Liver (tissue), 9 donors: Measurements from ENCODE around the gene MEOX2. TPM values are rescaled to one million over a fixed set of nuclear protein-coding genes. Genes with fewer than 3 reads are reported as not detected.

Experiments
- DNase-seq: peaks from one replicate; pipeline ENCODE4 v3.0.0-alpha.2; 2017; ENCODE audit warnings: low spot score
- H3K27ac ChIP-seq, 2 donors: one replicate each; pipeline ENCODE4 v1.7.0; 2013; ENCODE audit warnings: inconsistent platforms in 2 of 2, low read length in 2 of 2, control low read depth in 1 of 2, low read depth in 1 of 2, mild to moderate bottlenecking in 1 of 2
- H3K27me3 ChIP-seq, 4 donors: one replicate each; pipeline versions ENCODE4 v1.6.1 to v1.7.0; 2013; ENCODE audit warnings: low read length in 3 of 4, inconsistent platforms in 1 of 4, mild to moderate bottlenecking in 1 of 4, moderate library complexity in 1 of 4; ENCODE audit not compliant: control insufficient read depth in 4 of 4, insufficient read depth in 4 of 4
- H3K36me3 ChIP-seq, 4 donors: one replicate each; pipeline versions ENCODE4 v1.6.1 to v1.7.0; 2013; ENCODE audit warnings: low read length in 3 of 4, mild to moderate bottlenecking in 3 of 4, low read depth in 1 of 4, moderate library complexity in 1 of 4; ENCODE audit not compliant: control insufficient read depth in 4 of 4, insufficient read depth in 3 of 4
- H3K4me1 ChIP-seq, 4 donors: one replicate each; pipeline versions ENCODE4 v1.6.1 to v1.7.0; 2013; ENCODE audit warnings: low read length in 3 of 4, mild to moderate bottlenecking in 3 of 4, moderate library complexity in 1 of 4; ENCODE audit not compliant: control insufficient read depth in 4 of 4, insufficient read depth in 4 of 4
- H3K4me3 ChIP-seq, 3 donors: one replicate each; pipeline versions ENCODE4 v1.6.1 to v1.7.0; 2013; ENCODE audit warnings: low read length in 3 of 3, control low read depth in 1 of 3, low read depth in 1 of 3, mild to moderate bottlenecking in 1 of 3
- H3K9ac ChIP-seq, 2 donors: one replicate each; pipeline ENCODE4 v1.7.0; 2013; ENCODE audit warnings: low read length in 2 of 2, mild to moderate bottlenecking in 2 of 2, moderate library complexity in 2 of 2, control low read depth in 1 of 2, low read depth in 1 of 2
- H3K9me3 ChIP-seq, 4 donors: one replicate each; pipeline versions ENCODE4 v1.6.1 to v1.7.0; 2013; ENCODE audit warnings: low read length in 3 of 4; ENCODE audit not compliant: control insufficient read depth in 4 of 4
- EGR1 ChIP-seq, 2 donors: IDR thresholded peaks; 2 replicates each; pipeline ENCODE4 v1.6.1; 2016 to 2018; ENCODE audit warnings: antibody characterized with exemption in 2 of 2, low read depth in 2 of 2
- FOXA1 ChIP-seq: IDR thresholded peaks from 2 replicates; pipeline ENCODE4 v1.6.1; 2016; ENCODE audit warnings: antibody characterized with exemption
- FOXA2 ChIP-seq: IDR thresholded peaks from 2 replicates; pipeline ENCODE4 v1.6.1; 2016; ENCODE audit warnings: antibody characterized with exemption
- GABPA ChIP-seq, 2 donors: IDR thresholded peaks in 1 of 2; conservative IDR thresholded peaks in 1 of 2; 2 replicates each; pipeline ENCODE4 v1.6.1; 2016; ENCODE audit warnings: antibody characterized with exemption in 2 of 2, mild to moderate bottlenecking in 1 of 2, moderate library complexity in 1 of 2
- HNF4A ChIP-seq, 2 donors: conservative IDR thresholded peaks; 2 replicates each; pipeline ENCODE4 v1.6.1; 2016; ENCODE audit warnings: antibody characterized with exemption in 2 of 2, mild to moderate bottlenecking in 2 of 2
- HNF4G ChIP-seq: IDR thresholded peaks from 2 replicates; pipeline ENCODE4 v1.6.1; 2016; ENCODE audit warnings: antibody characterized with exemption
- JUND ChIP-seq, 2 donors: IDR thresholded peaks; 2 replicates each; pipeline ENCODE4 v1.6.1; 2016; ENCODE audit warnings: antibody characterized with exemption in 2 of 2
- NR2F2 ChIP-seq: IDR thresholded peaks from 2 replicates; pipeline ENCODE4 v1.6.1; 2016; ENCODE audit warnings: antibody characterized with exemption
- RAD21 ChIP-seq, 2 donors: IDR thresholded peaks; 2 replicates each; pipeline ENCODE4 v1.6.1; 2016; ENCODE audit warnings: antibody characterized with exemption in 2 of 2, mild to moderate bottlenecking in 2 of 2
- RXRA ChIP-seq, 2 donors: IDR thresholded peaks; 2 replicates each; pipeline ENCODE4 v1.6.1; 2017 to 2018; ENCODE audit warnings: antibody characterized with exemption in 2 of 2, mild to moderate bottlenecking in 1 of 2
- SP1 ChIP-seq: IDR thresholded peaks from 2 replicates; pipeline ENCODE4 v1.6.1; 2018; ENCODE audit warnings: antibody characterized with exemption, mild to moderate bottlenecking
- TAF1 ChIP-seq: conservative IDR thresholded peaks from 2 replicates; pipeline ENCODE4 v1.6.1; 2016; ENCODE audit warnings: antibody characterized with exemption, mild to moderate bottlenecking
- YY1 ChIP-seq: IDR thresholded peaks from 2 replicates; pipeline ENCODE4 v1.6.1; 2016; ENCODE audit warnings: antibody characterized with exemption, mild to moderate bottlenecking
- WGBS: extraction: QIAGEN DNeasy Blood & Tissue Kit; methylation state at CpG from one replicate; pipeline ENCODE4 v1.1.7; 2013; 5-methylcytosine and 5-hydroxymethylcytosine counted together
- polyA plus RNA-seq, 2 donors: library from polyadenylated mRNA; stranded (reverse) in 1 of 2; unstranded in 1 of 2; fragments of 200-250 nt in 1 of 2; fragments of >200 nt in 1 of 2; fragmentation: Nextera tagmentation in 1 of 2; extraction: Ambion mirVana in 1 of 2; gene quantifications; one replicate each; pipeline versions ENCODE4 v1.2.1 to v1.2.3, GENCODE V29; 2013 to 2015
- total RNA-seq, 2 donors: library from RNA; depleted of rRNA; stranded (reverse); fragments of >200 nt; gene quantifications; one replicate each; pipeline ENCODE4 v1.2.3, GENCODE V29; 2014
- TF ChIP-seq, protein P1 (sequence below): IDR thresholded peaks from 2 replicates; pipeline ENCODE4 v1.6.1; 2016; ENCODE audit warnings: antibody characterized with exemption
- TF ChIP-seq, protein P2 (sequence below): IDR thresholded peaks from 2 replicates; pipeline ENCODE4 v1.6.1; 2016; ENCODE audit warnings: antibody characterized with exemption
- TF ChIP-seq, protein P3 (sequence below): IDR thresholded peaks from 2 replicates; pipeline ENCODE4 v1.6.1; 2016; ENCODE audit warnings: antibody characterized with exemption
- TF ChIP-seq, protein P4 (sequence below): fragments of 150-350 bp; IDR thresholded peaks from 2 replicates; pipeline ENCODE4 v1.5.1; 2017; ENCODE audit warnings: improper control_type of control experiment, low read depth, low read length; ENCODE audit not compliant: missing input control
- TF ChIP-seq, protein P5 (sequence below): IDR thresholded peaks from 2 replicates; pipeline ENCODE4 v1.6.1; 2016; ENCODE audit warnings: antibody characterized with exemption, mild to moderate bottlenecking
- donor health status: healthy.
- donor health status: healthy.
- donor health status: healthy.
- donor health status: healthy.
- donor health status: healthy.

The MEOX2 gene
- total and polyA plus RNA-seq, 4 donors: 0.32 to 0.70 (median 0.47) TPM

DNA sequence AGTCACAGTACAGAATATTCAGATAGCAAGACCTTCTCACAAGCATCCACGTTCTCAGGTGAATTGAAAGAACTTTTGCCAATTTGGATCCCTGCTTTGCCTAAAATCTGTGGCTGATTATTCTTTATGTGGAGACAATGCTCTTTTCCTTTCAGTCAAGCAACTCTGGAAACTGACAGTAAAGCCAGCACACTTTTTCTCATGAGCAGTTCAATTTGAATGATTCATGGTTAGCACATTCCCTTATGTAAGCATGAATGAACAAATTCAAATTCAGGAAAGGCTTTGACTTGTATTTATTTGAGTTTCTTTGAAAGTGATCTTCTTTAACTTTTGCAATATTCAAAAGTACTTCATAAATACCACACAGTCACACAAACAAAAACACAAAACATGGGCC, 57.6 kb downstream of the MEOX2 start:
- no peak for DNase-seq
- no peaks in the 10 kb centered on the region for H3K36me3 ChIP-seq
- no peaks in the 10 kb centered on the region for H3K27me3 ChIP-seq
- H3K9me3 ChIP-seq: no peaks in the 10 kb centered on the region
- H3K4me3 ChIP-seq: no peak overlapping the region
- no peaks in the 10 kb centered on the region for H3K4me1 ChIP-seq
- TF ChIP-seq RAD21 (IDR thresholded peaks at IDR 0.05) (no peak), EGR1 (IDR thresholded peaks at IDR 0.05; ENCODE audit: low read depth in 2 of 2) (no peak), FOXA1 (no peak), TAF1 (no peak), HNF4A (conservative IDR thresholded peaks at IDR 0.05) (no peak), JUND (IDR thresholded peaks at IDR 0.05) (no peak), RXRA (IDR thresholded peaks at IDR 0.05) (no peak), NR2F2 (no peak), HNF4G (no peak), YY1 (no peak)
- TF ChIP-seq, protein P1, sequence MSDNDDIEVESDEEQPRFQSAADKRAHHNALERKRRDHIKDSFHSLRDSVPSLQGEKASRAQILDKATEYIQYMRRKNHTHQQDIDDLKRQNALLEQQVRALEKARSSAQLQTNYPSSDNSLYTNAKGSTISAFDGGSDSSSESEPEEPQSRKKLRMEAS: no peak
- TF ChIP-seq, protein P2, sequence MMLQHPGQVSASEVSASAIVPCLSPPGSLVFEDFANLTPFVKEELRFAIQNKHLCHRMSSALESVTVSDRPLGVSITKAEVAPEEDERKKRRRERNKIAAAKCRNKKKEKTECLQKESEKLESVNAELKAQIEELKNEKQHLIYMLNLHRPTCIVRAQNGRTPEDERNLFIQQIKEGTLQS: no peak
- TF ChIP-seq, protein P3, sequence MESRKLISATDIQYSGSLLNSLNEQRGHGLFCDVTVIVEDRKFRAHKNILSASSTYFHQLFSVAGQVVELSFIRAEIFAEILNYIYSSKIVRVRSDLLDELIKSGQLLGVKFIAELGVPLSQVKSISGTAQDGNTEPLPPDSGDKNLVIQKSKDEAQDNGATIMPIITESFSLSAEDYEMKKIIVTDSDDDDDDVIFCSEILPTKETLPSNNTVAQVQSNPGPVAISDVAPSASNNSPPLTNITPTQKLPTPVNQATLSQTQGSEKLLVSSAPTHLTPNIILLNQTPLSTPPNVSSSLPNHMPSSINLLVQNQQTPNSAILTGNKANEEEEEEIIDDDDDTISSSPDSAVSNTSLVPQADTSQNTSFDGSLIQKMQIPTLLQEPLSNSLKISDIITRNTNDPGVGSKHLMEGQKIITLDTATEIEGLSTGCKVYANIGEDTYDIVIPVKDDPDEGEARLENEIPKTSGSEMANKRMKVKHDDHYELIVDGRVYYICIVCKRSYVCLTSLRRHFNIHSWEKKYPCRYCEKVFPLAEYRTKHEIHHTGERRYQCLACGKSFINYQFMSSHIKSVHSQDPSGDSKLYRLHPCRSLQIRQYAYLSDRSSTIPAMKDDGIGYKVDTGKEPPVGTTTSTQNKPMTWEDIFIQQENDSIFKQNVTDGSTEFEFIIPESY: no peak
- TF ChIP-seq, protein P4, sequence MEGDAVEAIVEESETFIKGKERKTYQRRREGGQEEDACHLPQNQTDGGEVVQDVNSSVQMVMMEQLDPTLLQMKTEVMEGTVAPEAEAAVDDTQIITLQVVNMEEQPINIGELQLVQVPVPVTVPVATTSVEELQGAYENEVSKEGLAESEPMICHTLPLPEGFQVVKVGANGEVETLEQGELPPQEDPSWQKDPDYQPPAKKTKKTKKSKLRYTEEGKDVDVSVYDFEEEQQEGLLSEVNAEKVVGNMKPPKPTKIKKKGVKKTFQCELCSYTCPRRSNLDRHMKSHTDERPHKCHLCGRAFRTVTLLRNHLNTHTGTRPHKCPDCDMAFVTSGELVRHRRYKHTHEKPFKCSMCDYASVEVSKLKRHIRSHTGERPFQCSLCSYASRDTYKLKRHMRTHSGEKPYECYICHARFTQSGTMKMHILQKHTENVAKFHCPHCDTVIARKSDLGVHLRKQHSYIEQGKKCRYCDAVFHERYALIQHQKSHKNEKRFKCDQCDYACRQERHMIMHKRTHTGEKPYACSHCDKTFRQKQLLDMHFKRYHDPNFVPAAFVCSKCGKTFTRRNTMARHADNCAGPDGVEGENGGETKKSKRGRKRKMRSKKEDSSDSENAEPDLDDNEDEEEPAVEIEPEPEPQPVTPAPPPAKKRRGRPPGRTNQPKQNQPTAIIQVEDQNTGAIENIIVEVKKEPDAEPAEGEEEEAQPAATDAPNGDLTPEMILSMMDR: no peak
- no peak overlapping the region for H3K27ac ChIP-seq
- 81% methylated on average over 1 of the region's 1 CpG for WGBS
- H3K9ac ChIP-seq: no peak overlapping the region

DNA sequence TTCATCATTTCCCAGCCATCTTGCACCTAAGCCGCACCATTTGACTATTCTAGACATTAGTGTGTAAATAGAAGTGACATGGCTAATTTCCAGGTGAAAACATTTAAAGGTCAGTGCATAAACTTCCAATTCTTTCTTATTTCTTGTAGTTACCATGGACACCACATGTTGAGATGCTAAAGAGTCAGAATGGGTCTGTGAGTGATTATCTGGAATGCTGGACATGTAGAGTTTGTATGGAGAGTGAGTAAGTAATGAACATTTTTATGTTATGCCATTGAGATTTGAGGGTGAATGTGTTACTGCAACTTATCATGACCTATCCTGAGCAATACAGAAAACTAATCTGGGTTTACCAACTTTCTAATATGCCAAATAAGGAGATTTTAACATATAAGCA, 60.4 kb downstream of the MEOX2 start:
- H3K27me3 ChIP-seq: no peaks in the 10 kb centered on the region
- TF ChIP-seq JUND (IDR thresholded peaks at IDR 0.05) (no peak), EGR1 (IDR thresholded peaks at IDR 0.05; ENCODE audit: low read depth in 2 of 2) (no peak), HNF4A (conservative IDR thresholded peaks at IDR 0.05) (no peak), YY1 (no peak), RAD21 (IDR thresholded peaks at IDR 0.05) (no peak), GABPA (IDR thresholded peaks at IDR 0.05 in 1 of 2, conservative IDR thresholded peaks at IDR 0.05 in 1 of 2) (no peak), FOXA2 (no peak), FOXA1 (no peak), HNF4G (no peak), NR2F2 (no peak), SP1 (no peak), RXRA (IDR thresholded peaks at IDR 0.05) (no peak)
- TF ChIP-seq, protein P1: no peak
- TF ChIP-seq, protein P4: no peak
- TF ChIP-seq, protein P3: no peak
- TF ChIP-seq, protein P2: no peak
- TF ChIP-seq, protein P5, sequence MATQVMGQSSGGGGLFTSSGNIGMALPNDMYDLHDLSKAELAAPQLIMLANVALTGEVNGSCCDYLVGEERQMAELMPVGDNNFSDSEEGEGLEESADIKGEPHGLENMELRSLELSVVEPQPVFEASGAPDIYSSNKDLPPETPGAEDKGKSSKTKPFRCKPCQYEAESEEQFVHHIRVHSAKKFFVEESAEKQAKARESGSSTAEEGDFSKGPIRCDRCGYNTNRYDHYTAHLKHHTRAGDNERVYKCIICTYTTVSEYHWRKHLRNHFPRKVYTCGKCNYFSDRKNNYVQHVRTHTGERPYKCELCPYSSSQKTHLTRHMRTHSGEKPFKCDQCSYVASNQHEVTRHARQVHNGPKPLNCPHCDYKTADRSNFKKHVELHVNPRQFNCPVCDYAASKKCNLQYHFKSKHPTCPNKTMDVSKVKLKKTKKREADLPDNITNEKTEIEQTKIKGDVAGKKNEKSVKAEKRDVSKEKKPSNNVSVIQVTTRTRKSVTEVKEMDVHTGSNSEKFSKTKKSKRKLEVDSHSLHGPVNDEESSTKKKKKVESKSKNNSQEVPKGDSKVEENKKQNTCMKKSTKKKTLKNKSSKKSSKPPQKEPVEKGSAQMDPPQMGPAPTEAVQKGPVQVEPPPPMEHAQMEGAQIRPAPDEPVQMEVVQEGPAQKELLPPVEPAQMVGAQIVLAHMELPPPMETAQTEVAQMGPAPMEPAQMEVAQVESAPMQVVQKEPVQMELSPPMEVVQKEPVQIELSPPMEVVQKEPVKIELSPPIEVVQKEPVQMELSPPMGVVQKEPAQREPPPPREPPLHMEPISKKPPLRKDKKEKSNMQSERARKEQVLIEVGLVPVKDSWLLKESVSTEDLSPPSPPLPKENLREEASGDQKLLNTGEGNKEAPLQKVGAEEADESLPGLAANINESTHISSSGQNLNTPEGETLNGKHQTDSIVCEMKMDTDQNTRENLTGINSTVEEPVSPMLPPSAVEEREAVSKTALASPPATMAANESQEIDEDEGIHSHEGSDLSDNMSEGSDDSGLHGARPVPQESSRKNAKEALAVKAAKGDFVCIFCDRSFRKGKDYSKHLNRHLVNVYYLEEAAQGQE: no peak
- no peaks in the 10 kb centered on the region for H3K36me3 ChIP-seq
- no peak overlapping the region for H3K9ac ChIP-seq
- no peaks in the 10 kb centered on the region for H3K4me1 ChIP-seq
- no peak overlapping the region for H3K4me3 ChIP-seq
- no peak for DNase-seq
- 94% methylated on average over 1 of the region's 1 CpG for WGBS
- no peaks in the 10 kb centered on the region for H3K9me3 ChIP-seq
- no peak overlapping the region for H3K27ac ChIP-seq
